CMK (cell line): ENCODE data around the gene HEXIM2.

ENCODE experiments used
- DNase-seq: peaks from one replicate; pipeline ENCODE4 v3.0.0-alpha.2; 2010; ENCODE audit warnings: low read depth

The HEXIM2 gene

DNA sequence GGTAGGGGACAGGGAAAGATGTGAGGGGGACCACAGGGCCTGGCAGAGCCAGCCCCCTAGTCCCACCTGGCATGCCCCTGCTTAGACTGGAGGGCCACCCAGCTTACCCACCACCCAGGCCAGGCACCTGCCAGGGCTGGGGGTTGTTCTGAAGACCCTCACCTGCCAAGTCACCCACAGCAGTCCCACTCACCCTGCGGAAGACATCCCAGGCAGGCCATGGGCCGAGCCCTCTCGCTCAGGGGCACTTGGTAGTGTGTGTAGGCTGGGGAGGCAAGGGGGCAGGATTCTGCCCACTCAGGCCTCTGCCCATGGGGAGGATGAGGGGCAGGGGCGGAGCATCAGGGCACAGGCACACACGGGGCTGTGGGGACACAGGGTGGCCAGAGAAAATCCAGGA, 33.3 kb upstream of the HEXIM2 start:
- DNase-seq = no peak

DNA sequence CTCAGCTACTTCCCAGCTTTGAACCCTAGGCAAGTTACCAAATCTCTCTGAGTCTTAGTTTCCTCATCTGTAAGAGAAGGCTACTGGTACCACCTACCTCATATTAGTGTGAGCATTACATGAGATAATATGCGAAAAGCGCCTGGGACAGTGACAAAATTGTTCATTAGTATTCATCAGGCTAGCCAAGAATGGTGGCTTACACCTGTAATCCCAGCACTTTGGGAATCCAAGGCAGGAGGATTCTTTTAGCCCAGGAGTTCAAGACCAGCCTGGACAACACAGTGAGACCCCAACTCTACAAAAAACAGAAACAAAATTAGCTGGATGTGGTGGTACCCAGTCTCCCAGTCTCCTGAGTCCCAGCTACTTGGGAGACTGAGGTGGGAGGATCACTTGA, 32.7 kb upstream of the HEXIM2 start:
- DNase-seq = no peak

DNA sequence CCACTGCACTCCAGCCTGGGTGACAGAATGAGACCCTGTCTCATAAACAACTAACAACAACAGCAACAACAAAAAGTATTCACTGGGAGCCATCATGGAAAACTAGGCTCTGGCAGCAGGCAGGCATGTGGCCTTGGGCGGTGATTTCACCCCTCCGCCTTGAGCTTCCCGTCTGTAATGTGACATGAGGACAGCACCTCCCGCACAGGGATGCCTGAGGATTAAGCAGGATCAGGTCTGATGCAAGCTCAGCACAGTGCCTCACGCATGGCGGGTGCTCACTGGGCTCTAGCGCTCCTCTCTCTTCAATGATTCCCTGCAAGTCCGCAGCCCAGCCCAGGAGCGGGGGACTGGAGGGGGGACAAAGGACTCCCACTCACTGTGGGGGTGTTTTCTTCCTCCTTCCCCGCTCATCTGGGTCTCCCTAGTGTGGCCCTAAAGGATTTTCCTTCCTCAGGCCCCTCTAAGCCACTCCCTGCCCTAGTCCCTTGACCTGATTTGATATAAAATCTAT, 32.2 kb upstream of the HEXIM2 start:
- DNase-seq = no peak

DNA sequence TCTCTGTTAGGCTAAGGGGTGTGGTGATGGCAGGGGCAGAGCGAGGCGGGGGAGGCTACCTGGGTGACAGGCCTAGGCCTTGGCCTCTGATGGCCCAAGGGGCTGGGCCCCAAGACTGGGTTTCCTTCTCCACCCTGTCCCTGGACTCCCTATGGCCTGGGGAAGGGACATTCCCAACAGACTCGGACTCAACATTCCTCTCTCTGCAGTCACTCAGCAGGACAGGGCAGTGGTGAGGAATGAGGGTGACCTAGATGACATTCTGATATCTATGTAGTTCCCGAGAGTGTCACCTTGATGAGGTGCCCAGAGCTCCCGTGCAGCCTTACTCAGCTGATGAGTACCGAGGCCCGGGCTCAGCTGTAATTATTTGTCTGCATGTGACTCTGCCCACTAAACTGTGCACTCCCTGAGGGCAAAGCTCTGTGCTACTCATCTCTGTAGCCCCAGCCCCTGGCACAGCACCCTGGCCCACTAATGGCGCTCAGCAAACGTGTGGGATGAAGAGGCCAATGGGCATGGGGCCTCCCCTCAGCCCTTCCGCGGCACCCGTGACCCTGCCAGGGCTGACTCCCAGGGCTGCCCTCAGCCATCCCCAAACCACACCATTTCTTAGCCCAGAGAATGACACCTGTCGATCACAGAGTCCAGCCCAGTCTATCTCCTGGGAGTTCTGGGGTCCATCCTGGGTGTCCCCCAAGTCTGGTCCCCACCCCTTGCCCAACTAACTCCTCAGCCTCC, 31.6 kb upstream of the HEXIM2 start:
- DNase-seq = no peak

DNA sequence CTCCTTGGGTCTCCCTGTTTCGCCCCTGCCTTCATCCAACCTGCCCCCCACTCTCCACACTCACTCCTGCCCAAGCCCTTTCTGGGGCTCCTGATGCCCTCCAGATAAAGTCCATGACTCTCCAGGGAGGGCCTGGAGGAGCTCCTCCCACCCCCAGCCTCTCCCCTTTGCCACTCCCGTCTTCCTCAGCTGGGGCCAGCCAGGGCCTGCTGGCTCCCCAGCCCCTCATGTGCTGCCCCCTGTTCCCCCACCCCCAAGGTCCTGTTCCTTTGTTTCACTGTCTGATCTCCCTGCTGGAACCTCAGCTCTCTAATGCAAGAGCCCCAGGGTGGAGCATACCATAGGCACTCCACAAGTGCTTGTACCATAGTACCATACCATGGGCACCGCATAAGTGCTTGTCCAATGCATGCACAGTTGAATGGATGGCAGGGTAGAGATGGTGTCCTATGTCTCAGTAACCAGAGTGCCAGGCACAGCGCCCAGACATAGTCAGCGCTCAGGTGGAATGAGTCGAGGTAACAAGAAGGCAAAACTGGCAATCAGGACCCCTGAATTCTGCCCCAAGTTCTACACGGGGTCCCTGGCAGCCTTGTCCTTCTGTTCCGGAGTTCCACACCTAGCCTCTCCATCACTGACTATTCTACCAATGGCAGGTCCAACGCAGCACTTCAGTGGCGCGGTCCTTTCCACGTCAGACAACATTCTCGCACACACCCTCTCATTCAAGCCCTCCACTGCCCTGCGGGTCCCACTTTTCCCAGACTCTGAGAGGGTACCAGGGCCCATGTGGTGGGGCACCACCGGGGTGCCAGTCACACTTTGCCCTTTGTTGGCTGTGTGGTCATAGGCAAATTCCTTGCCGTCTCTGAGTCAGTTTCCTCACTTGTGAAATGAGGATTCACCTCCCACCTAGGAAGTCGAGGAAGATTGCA, 30.7 kb upstream of the HEXIM2 start:
- no peak for DNase-seq

DNA sequence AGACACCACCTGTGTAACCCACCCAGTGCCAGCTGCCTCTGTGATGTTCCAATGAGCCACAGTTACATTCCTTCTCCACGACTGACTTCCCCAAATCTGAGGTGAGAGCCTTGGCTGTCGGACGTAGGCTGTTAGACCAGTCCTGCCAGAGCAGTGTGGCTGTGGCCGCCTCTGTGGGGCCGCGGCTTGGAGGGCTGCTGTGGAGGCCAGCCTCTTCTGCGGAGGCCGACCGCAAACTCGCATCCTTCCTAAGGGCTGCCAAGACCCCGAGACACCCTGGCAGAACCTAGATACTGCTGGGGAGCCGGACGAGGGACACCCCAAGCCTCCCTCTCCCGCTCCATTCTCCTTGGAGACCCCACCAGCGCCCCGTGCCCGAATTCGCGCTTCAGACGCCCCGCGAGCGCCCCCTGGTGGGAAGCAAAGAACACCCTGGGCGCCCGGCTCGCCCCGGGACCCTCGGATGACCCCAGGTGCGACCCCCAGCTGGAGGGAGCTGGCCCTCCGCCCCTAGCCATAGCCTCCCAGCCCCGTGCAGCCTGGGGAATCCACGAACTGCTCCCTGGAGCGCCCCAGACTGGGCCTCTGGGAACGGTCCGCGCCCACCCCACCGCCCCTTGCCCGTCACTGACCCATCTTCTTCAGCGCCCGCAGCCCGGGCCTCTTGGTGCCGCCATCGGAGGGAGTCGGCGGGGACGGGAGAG, 29.9 kb upstream of the HEXIM2 start:
- no peak for DNase-seq

DNA sequence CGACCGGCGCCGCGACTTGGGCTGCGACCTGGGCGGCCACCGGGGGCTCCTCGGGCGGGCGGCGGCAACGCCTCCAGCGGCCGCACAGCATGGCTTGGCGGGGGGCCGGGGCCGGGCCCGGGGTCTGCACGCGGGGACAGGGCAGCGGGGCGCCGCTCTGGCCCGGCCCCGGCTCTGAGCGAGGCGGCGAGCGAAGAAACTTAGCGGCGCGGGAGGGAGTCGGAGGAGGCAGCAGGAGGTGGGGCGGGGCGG, 29.4 kb upstream of the HEXIM2 start, which contains the start of gene PLCD3:
Gene PLCD3 (minus strand): TSS at position 196 of the 252 bp plus-strand sequence. CDS start 105 bp downstream, at position 91.
- DNase-seq = no peak

DNA sequence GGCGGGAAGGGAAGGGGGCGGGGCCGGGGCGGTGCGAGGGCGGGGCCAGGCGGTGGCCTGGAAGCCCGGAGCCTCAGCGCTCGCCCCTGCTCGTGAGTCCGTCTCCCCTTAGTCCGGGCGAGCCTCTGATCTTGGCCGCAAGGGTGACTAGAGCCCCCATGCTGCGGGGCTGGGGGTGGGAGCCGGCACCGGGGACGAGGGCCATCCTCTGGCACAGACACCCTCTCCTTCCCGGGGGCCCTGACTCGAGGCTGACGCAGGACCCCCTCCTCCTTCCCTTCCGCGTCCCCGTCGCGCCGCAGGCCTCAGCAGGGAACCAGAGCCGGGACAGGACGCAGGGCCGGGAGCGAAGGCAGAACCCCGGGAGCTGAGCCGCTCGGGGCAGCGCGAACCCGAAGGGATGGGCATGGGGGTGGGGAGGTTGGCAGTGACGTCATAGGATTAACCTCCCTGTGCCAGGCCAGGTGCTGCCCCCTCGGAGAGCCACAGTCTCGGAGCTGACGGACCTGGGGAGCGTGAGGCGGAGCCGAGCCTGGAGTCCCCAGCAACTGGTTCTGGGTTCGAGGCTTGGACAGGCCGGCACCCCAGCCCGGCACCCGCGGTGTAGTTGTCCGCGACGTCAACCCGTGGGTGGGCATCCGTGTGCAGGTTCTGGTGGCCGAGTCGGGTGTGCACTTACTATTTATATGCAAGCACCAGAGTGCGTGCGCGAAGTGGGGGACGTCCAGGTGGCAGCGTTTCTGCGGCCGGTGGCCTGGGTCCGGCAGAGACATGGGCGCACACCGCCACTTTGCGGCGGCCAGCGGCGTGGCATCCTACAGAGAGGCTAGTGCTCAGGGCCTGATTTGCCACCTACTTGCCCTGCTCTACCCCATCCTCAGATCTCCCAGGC, 28.9 kb upstream of the HEXIM2 start:
- no peak for DNase-seq

DNA sequence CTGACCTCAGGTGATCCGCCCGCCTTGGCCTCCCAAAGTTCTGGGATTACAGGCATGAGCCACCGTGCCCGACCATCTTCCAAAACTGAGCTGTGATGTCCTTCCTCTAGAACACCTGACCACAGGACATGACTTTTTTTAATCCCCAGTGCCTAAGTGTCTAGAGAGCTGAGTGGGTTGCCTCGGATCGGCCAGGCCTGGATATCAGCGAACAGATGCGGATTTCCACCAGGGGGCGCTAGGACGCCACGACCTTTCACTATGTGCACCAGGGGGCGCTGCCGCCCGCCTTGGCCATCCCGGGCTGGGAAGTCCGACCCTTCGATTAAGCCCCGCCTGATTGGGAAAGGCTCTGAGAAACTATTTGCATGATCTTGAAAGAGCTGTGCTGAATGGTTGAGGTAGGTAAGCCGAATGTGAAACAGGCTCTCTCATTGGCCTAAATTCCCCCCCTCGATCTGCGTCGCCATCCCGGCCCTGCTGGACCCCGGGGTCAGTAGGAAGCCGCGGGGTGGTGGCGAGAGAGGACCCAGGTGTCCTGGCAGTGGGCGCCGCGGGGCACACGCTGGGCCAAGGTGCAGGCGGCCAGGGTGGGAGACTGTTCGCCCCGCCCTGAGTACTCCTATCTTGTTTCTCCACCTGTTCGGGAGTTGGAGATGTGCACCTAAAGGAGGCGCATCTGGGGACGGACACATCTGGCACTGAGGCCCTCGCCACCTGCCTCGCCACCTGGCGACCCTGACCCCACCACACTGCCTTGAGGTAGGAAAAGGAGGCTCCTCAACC, 26.3 kb upstream of the HEXIM2 start, which contains the start of gene ACBD4:
Gene ACBD4 (plus strand): TSS at position 496 of the 786 bp plus-strand sequence. CDS start 458 bp downstream, outside the sequence.
- DNase-seq = peak; percentile 94

DNA sequence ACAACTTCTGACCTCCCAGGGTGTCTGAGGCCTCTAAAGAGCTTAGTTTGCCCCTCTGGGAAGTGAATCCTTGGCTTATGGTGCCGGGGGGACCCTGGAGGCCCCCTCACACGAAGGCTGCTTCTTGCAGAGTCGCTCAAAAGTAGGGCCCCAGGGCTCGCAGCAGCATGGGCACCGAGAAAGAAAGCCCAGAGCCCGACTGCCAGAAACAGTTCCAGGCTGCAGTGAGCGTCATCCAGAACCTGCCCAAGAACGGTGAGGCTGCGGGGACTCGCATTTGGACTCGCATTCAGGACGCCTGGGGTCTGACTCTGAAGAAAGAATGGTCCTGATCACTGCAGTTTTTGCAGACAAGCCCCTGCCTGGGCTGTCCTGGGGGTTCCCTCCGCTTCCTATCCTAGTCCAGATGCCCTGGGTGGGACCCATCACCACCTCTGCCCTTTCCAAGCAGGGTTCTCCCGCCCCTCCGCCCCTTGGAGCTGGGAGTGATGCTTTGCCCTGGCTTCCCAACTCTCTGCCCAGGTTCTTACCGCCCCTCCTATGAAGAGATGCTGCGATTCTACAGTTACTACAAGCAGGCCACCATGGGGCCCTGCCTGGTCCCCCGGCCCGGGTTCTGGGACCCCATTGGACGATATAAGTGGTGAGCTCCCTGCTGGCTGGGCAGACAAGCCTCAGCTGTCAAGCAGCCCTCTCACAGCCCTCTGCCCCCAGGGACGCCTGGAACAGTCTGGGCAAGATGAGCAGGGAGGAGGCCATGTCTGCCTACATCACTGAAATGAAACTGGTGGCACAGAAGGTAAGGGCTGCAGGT, 25.5 kb upstream of the HEXIM2 start:
- no peak for DNase-seq

DNA sequence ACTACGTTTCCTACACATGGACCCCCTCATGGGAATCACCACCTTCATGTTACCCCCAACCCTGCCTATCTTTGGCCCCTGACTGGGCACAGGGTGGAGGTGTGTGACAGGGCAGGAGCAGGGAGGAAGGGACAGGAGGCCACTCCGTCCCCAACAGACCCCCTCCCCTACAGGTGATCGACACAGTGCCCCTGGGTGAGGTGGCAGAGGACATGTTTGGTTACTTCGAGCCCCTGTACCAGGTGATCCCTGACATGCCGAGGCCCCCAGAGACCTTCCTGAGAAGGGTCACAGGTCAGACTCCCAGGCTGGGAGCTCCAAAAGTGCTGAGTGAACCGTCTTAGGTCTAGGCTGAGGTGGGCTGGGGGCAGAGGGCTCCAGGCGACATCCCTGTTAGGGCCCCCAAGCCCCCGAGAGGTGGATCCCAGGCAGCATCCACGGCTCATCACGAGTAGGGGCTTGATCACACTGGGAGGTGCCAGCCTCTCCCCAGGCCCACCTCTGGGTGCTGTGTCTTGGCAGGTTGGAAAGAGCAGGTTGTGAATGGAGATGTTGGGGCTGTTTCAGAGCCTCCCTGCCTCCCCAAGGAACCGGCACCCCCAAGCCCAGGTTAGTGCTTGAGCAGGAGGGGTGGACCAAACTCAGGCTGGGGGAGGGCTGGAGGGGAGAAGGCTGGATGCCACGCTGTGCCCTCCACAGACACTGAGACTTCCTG, 24.7 kb upstream of the HEXIM2 start:
- DNase-seq = no peak

DNA sequence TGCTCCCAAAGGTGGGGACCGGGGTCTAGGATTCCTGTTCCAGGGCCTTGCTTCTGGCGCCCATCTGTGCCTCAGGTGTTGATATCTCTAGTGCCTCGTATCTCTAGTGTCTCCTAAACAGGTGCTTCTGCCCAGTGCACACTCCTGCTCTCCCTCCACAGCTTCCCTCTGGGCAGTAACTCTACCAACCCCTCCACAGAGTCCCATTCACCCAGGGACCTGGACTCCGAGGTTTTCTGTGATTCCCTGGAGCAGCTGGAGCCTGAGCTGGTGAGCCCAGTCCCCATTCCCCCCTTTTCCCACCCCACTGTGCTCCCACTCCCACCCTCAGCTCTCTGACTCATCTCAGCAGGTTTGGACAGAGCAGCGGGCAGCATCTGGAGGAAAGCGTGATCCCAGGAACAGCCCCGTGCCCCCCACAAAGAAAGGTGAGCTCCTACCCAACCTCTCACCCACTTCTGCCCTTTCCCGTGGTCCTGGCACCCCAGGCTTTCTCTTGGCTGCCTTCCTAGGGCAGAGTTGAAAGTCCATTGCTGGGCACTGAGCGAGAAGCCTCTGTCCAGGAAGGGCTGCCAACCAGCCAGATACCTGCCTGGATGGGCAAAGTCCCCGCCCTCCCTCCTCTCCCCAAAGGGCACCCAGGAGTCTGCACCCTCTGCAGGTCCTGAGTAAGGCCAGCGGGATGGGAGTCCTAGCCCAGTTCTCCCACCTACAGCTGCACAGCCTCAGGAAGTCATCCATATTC, 23.9 kb upstream of the HEXIM2 start:
- no peak for DNase-seq

DNA sequence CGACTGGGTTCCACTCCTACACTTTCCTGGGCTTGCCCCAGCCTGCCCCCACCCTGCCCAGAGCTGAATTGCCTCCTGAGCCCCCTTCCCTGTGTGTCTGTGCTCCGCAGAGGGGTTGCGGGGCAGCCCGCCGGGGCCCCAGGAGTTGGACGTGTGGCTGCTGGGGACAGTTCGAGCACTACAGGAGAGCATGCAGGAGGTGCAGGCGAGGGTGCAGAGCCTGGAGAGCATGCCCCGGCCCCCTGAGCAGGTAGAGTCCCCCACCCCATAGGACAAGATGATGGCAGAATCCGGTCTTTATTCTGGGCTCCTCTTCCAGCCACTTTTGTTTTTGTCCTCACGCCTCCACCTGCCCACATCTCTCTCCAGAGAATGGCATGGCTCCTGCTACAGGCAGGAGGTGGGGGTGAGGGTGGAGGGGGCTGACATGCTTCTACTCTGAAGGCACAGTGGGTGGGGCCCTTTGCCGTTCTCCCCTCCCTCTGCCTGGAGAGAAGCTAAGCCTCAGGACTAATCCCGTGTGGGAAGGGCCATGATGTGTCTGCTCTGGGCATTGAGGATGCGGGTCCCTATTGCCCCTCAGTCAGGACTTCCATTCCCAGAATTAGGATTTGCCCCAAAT, 22.7 kb upstream of the HEXIM2 start:
- DNase-seq = no peak

DNA sequence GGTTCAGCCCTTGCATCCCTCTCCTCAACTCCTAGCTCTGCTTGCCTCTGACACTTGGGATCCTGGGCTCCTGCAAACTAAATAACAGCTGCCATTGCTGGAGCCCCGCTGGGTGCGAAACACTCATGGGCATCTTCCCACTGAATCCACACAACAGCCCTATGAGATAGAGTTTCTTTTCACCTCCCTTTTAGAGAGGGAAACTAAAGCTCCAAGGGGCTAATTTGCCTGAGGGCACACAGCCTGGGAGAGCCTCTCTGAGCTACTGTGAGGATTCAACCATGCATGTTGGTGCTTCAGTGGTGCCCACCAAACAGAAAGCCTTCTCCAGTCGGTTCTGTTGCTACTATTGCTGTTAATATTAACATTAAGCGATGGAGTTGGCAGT, 22.1 kb upstream of the HEXIM2 start:
- DNase-seq = no peak

DNA sequence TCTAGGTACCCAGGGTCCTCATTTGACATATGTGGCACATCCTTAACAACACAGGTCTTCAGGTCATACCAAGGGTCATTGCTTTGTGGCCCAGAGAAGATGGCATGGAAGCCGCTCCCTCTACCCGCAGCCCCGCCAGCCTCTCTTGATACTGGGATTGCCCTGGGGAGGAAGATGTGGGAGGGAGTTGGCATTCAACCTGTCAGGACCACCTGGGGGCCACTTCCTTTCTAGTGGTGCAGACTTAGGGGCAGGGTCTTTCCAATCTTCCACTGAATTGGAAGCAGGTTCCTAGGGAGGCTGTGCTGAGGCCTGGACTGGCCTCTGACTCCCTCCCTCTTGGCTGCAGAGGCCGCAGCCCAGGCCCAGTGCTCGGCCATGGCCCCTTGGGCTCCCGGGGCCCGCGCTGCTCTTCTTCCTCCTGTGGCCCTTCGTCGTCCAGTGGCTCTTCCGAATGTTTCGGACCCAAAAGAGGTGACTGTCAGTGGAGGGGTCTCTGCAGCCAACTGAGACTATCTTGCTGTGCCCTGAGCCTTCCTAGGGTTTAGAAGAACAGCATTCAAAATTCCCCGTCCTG, 18.5 kb upstream of the HEXIM2 start:
- DNase-seq = no peak

DNA sequence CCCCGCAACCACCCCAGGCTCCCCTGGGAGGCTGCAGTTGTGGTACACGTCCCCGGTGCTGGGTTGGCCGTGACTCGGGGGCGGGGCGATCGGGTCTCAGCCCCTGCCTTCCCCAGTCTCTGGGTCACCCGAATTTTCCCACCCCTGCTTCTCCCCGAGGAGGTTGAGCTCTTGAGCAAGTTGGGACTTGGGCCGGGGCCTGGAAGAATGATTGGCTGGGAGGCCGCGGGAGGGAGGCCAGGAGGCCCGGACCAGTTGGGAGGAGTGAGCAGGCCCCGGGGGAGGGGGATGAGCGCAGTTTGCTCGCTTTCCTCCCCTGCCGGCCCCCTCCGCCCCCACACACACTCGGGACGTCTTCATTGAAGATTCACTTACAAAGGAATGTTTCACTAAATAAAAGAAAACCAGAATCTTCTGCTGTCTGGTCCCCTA, 17.9 kb upstream of the HEXIM2 start:
- DNase-seq = no peak

DNA sequence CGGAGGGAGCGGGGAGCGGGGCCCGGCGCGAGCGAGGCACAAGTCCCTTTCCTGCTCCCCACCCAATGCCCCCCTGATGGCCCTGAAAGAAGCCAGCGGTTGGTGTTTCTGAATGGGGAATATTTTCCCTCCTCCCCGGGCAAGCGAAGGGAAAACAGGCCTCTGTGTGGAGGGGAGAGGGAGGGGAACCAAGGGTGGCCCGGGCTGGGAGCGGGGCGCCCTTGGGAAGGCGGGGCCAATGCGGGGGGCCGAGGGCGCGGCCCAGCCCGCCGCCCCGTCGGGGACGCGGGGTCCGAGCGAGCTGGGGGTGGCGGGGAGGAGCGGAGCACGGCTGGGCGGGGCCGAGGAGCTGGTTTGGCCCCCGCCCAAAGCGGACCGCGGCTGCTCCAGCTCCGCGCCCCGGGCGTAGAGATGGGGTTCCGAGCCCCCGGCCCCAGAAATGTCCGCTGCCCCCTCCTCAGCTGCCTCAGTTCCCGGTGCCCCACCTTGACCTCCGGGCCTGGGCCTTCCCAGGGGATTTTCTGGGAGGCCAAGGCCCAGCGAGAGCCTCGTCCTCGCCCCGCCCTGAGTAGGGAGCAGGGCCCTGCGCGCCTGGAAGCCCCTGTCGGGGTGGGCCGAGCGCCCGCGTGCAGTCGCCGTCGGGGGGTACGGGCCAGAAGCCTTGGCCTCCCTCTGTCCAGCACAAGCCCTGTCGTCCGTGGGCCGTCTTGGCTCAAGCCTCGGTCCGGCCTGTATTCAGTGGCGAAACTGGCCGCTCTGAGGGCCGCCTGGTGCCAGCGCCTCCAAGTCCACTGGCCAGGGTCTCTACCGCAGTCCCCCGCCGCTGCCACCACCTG, 17.3 kb upstream of the HEXIM2 start:
- no peak for DNase-seq
